H1 (cell line): ENCODE results near the gene GP1BB. TPM values are rescaled to one million over a fixed set of nuclear protein-coding genes. Genes with fewer than 3 reads are reported as not detected.
A peak's percentile ranks its signal among the peaks of the same experiment; 100 is the strongest.

Source experiments
- CTCF ChIA-PET: fragments of 300-600 bp; sonication (Branson Sonifier 250); formaldehyde crosslinking; loops from one replicate; lab custom pipeline; 2021; ENCODE audit not compliant: partially characterized antibody; lab: Charles Lee
- POLR2A ChIA-PET: fragments of 300-600 bp; sonication (Branson Sonifier 250); formaldehyde crosslinking; loops from one replicate; lab custom pipeline; 2021; ENCODE audit warnings: inconsistent platforms; ENCODE audit not compliant: partially characterized antibody; lab: Charles Lee
- DNase-seq, 2 experiments: peaks; one replicate each; pipeline versions ENCODE4 v3.0.0 to v3.0.0-alpha.2; 2010 to 2022; ENCODE audit warnings: low spot score in 2 of 2, low read depth in 1 of 2, mixed read lengths in 1 of 2
- FAIRE-seq: peaks from 2 replicates; lab custom pipeline; 2011; peaks lifted over from hg19 to GRCh38; lab: Jason Lieb, UNC
- H2AFZ ChIP-seq: 2 replicates; pipeline ENCODE4 v1.8.1; 2012; ENCODE audit warnings: low read length, inconsistent platforms
- H2AK5ac ChIP-seq: 2 replicates; pipeline ENCODE4 v1.6.1; 2013; ENCODE audit warnings: low read depth, low read length
- H2BK120ac ChIP-seq: replicated peaks from 2 replicates; pipeline ENCODE3; 2013; ENCODE audit warnings: low read depth, low read length, inconsistent platforms
- H2BK12ac ChIP-seq: 2 replicates; pipeline ENCODE4 v1.6.1; 2013; ENCODE audit warnings: low read depth, low read length
- H2BK15ac ChIP-seq: 2 replicates; pipeline ENCODE4 v1.6.1; 2013; ENCODE audit warnings: low read length
- H2BK20ac ChIP-seq: 2 replicates; pipeline ENCODE4 v1.6.1; 2013; ENCODE audit warnings: low read length
- H2BK5ac ChIP-seq: 2 replicates; pipeline ENCODE4 v1.6.1; 2013; ENCODE audit warnings: low read depth, low read length
- H3K14ac ChIP-seq: 2 replicates; pipeline ENCODE4 v1.6.1; 2013; ENCODE audit warnings: inconsistent platforms; ENCODE audit not compliant: insufficient read length
- H3K18ac ChIP-seq: 2 replicates; pipeline ENCODE4 v1.6.1; 2013; ENCODE audit warnings: low read length; ENCODE audit errors: extremely low read depth
- H3K23ac ChIP-seq: 2 replicates; pipeline ENCODE4 v1.6.1; 2013; ENCODE audit warnings: inconsistent platforms; ENCODE audit not compliant: insufficient read length
- H3K23me2 ChIP-seq: 2 replicates; pipeline ENCODE4 v1.6.1; 2013; ENCODE audit warnings: low read depth, low read length
- H3K27ac ChIP-seq: 2 replicates; pipeline ENCODE4 v1.6.1; 2011; ENCODE audit warnings: low read depth, low read length, inconsistent platforms
- H3K27me3 ChIP-seq, 4 experiments: replicated peaks in 1 of 4; 1 replicate in 1 of 4; 2 replicates in 3 of 4; pipeline versions ENCODE4 v1.6.1 to v1.8.1; 2011 to 2013; ENCODE audit warnings: low read length in 3 of 4, mild to moderate bottlenecking in 3 of 4, inconsistent platforms in 2 of 4, mixed read lengths in 2 of 4, moderate library complexity in 1 of 4; ENCODE audit not compliant: control insufficient read depth in 3 of 4, insufficient read depth in 3 of 4; ENCODE audit errors: extremely low read depth in 1 of 4
- H3K36me3 ChIP-seq, 4 experiments: 2 replicates each; pipeline versions ENCODE4 v1.6.1 to v1.8.1; 2011 to 2013; ENCODE audit warnings: mild to moderate bottlenecking in 4 of 4, low read length in 3 of 4, moderate library complexity in 2 of 4, control low read depth in 1 of 4, inconsistent platforms in 1 of 4; ENCODE audit not compliant: insufficient read depth in 4 of 4, control insufficient read depth in 2 of 4
- H3K4ac ChIP-seq: replicated peaks from 2 replicates; pipeline ENCODE3; 2013; ENCODE audit warnings: low read length, low read depth, mixed read lengths, inconsistent platforms; ENCODE audit not compliant: insufficient read length
- H3K4me1 ChIP-seq, 4 experiments: replicated peaks in 1 of 4; 1 replicate in 1 of 4; 2 replicates in 3 of 4; pipeline versions ENCODE4 v1.6.1 to v1.8.1; 2011 to 2013; ENCODE audit warnings: low read length in 3 of 4, inconsistent platforms in 2 of 4, mixed read lengths in 1 of 4; ENCODE audit not compliant: insufficient read depth in 4 of 4, control insufficient read depth in 3 of 4
- H3K4me2 ChIP-seq, 2 experiments: 2 replicates each; pipeline versions ENCODE4 v1.6.1 to v1.8.1; 2011 to 2013; ENCODE audit warnings: low read depth in 2 of 2, low read length in 2 of 2, control low read depth in 1 of 2, inconsistent platforms in 1 of 2, mild to moderate bottlenecking in 1 of 2; ENCODE audit not compliant: insufficient read depth in 1 of 2
- H3K4me3 ChIP-seq, 4 experiments: fragments of 200-600, 300-600 bp in 1 of 4; sonication (generic), shearing (Covaris generic), sonication (Bioruptor Twin) in 1 of 4; 2 replicates each; pipeline versions ENCODE4 v1.5.1 to v1.8.1; 2011 to 2016; ENCODE audit warnings: low read length in 4 of 4, low read depth in 3 of 4, control low read depth in 2 of 4, inconsistent platforms in 2 of 4, mild to moderate bottlenecking in 2 of 4, mixed read lengths in 1 of 4, moderate library complexity in 1 of 4; ENCODE audit not compliant: insufficient read depth in 2 of 4; ENCODE audit errors: extremely low read depth in 1 of 4
- H3K56ac ChIP-seq: replicated peaks from 2 replicates; pipeline ENCODE3; 2013; ENCODE audit warnings: low read depth, mild to moderate bottlenecking, mixed read lengths, low read length, inconsistent platforms; ENCODE audit not compliant: insufficient read length
- H3K79me1 ChIP-seq: 2 replicates; pipeline ENCODE4 v1.6.1; 2013; ENCODE audit warnings: low read depth, low read length, control low read depth
- H3K79me2 ChIP-seq, 2 experiments: 2 replicates each; pipeline versions ENCODE4 v1.6.1 to v1.8.1; 2012 to 2013; ENCODE audit warnings: low read length in 2 of 2, mild to moderate bottlenecking in 2 of 2, inconsistent platforms in 1 of 2; ENCODE audit not compliant: insufficient read depth in 2 of 2, control insufficient read depth in 1 of 2
- H3K9ac ChIP-seq, 4 experiments: replicated peaks in 1 of 4; 1 replicate in 1 of 4; 2 replicates in 3 of 4; pipeline versions ENCODE4 v1.6.1 to v1.8.1; 2011 to 2013; ENCODE audit warnings: low read depth in 3 of 4, low read length in 3 of 4, control low read depth in 2 of 4, mild to moderate bottlenecking in 2 of 4, moderate library complexity in 2 of 4, inconsistent platforms in 1 of 4; ENCODE audit errors: extremely low read depth in 1 of 4
- H3K9me3 ChIP-seq, 2 experiments: 2 replicates each; pipeline versions ENCODE4 v1.6.1 to v1.8.1; 2012 to 2013; ENCODE audit warnings: mild to moderate bottlenecking in 2 of 2, moderate library complexity in 2 of 2, control low read depth in 1 of 2, inconsistent platforms in 1 of 2, low read depth in 1 of 2, low read length in 1 of 2, mixed read lengths in 1 of 2; ENCODE audit not compliant: insufficient read depth in 2 of 2
- H4K20me1 ChIP-seq, 2 experiments: replicated peaks in 1 of 2; 2 replicates each; pipeline versions ENCODE3 to v1.8.1; 2011 to 2013; ENCODE audit warnings: inconsistent platforms in 2 of 2, low read length in 2 of 2, mild to moderate bottlenecking in 1 of 2; ENCODE audit not compliant: insufficient read depth in 2 of 2, control insufficient read depth in 1 of 2
- H4K5ac ChIP-seq: 2 replicates; pipeline ENCODE4 v1.6.1; 2013; ENCODE audit warnings: low read length, low read depth, mixed read lengths, inconsistent platforms; ENCODE audit not compliant: insufficient read length
- H4K8ac ChIP-seq: 2 replicates; pipeline ENCODE4 v1.8.0; 2013; ENCODE audit warnings: mild to moderate bottlenecking, moderate library complexity, low read length, inconsistent platforms; ENCODE audit not compliant: insufficient read depth; ENCODE audit errors: extremely low read depth
- H4K91ac ChIP-seq: replicated peaks from 2 replicates; pipeline ENCODE3; 2013; ENCODE audit warnings: low read length, mixed read lengths, inconsistent platforms; ENCODE audit not compliant: insufficient read length
- ASH2L ChIP-seq: fragments of 200-600, 300-600 bp; sonication (generic); IDR thresholded peaks from one replicate; pipeline ENCODE4 v1.7.1; 2017; ENCODE audit warnings: low read length
- CEBPB ChIP-seq: IDR thresholded peaks from 2 replicates; pipeline ENCODE4 v1.6.1; 2012; ENCODE audit warnings: low read depth, low read length
- E2F6 ChIP-seq: IDR thresholded peaks from 2 replicates; pipeline ENCODE4 v1.6.1; 2012; ENCODE audit warnings: inconsistent platforms
- GABPA ChIP-seq: IDR thresholded peaks from 2 replicates; pipeline ENCODE4 v1.6.1; 2011; ENCODE audit warnings: mild to moderate bottlenecking, low read length, moderate library complexity, borderline replicate concordance; ENCODE audit not compliant: insufficient read depth
- KDM1A ChIP-seq: fragments of 200-600, 300-600 bp; sonication (generic); IDR thresholded peaks from 2 replicates; pipeline ENCODE4 v1.7.1; 2016; ENCODE audit warnings: mild to moderate bottlenecking, low read length, borderline replicate concordance
- KDM4A ChIP-seq: IDR thresholded peaks from one replicate; pipeline ENCODE4 v1.7.1; 2012; ENCODE audit warnings: low read depth, mild to moderate bottlenecking, moderate library complexity, low read length, inconsistent platforms; ENCODE audit not compliant: severe bottlenecking
- MAFK ChIP-seq: IDR thresholded peaks from 2 replicates; pipeline ENCODE4 v1.6.1; 2012; ENCODE audit warnings: low read depth, mild to moderate bottlenecking, improper control_type of control experiment, low read length
- POLR2A ChIP-seq, 2 experiments: IDR thresholded peaks; 1 replicate in 1 of 2; 2 replicates in 1 of 2; pipeline ENCODE4 v1.6.1; 2011; ENCODE audit warnings: low read depth in 2 of 2, low read length in 2 of 2, mild to moderate bottlenecking in 2 of 2; ENCODE audit errors: control extremely low read depth in 1 of 2
- SIX5 ChIP-seq: IDR thresholded peaks from 2 replicates; pipeline ENCODE4 v1.6.1; 2011; ENCODE audit warnings: mild to moderate bottlenecking, low read depth, low read length
- SP2 ChIP-seq: IDR thresholded peaks from 2 replicates; pipeline ENCODE4 v1.6.1; 2012; ENCODE audit warnings: mild to moderate bottlenecking, low read length, inconsistent platforms
- TBP ChIP-seq: IDR thresholded peaks from 2 replicates; pipeline ENCODE4 v1.6.1; 2011; ENCODE audit warnings: low read depth, low read length, improper control_type of control experiment
- TEAD4 ChIP-seq: IDR thresholded peaks from 2 replicates; pipeline ENCODE4 v1.6.1; 2012; ENCODE audit warnings: low read depth, low read length, inconsistent platforms, mixed read lengths
- YY1 ChIP-seq: IDR thresholded peaks from 2 replicates; pipeline ENCODE4 v1.6.1; 2011; ENCODE audit warnings: low read depth, mild to moderate bottlenecking, low read length
- ZNF274 ChIP-seq: IDR thresholded peaks from 2 replicates; pipeline ENCODE4 v1.7.0; 2012; ENCODE audit warnings: low read length, borderline replicate concordance; ENCODE audit errors: extremely low read depth
- WGBS, 2 experiments: shearing (Covaris generic) in 1 of 2; methylation state at CpG; one replicate each; pipeline versions ENCODE4 v1.1.6 to v1.1.7; 2013 to 2015; ENCODE audit warnings: low lambda C conversion rate in 2 of 2, mixed read lengths in 2 of 2, inconsistent platforms in 1 of 2, low coverage in 1 of 2, missing lambda C conversion rate in 1 of 2; ENCODE audit not compliant: insufficient replicate concordance in 2 of 2, insufficient coverage in 1 of 2, insufficient read length in 1 of 2; ENCODE audit errors: extremely low coverage in 1 of 2, missing lambda C conversion rate in 1 of 2; 5-methylcytosine and 5-hydroxymethylcytosine counted together
- polyA plus RNA-seq, 7 experiments: library from polyadenylated mRNA; depleted of rRNA in 3 of 7; stranded (reverse) in 5 of 7; unstranded in 2 of 7; fragments of >200 nt in 5 of 7; fragments of 200-250 nt in 2 of 7; gene quantifications; 1 replicate in 5 of 7; 2 replicates in 1 of 7; 4 replicates in 1 of 7; pipeline versions ENCODE4 v1.2.1 to v1.2.3, GENCODE V29; 2011 to 2013; ENCODE audit warnings: missing spikeins in 2 of 7, mixed read lengths in 2 of 7
- total RNA-seq: library from RNA; stranded (reverse); fragmentation: NEBNext Ultra II Directional; extraction: Animal tissue kit (Norgen Biotek cat#: 25700); gene quantifications from 2 replicates; pipeline ENCODE4 v1.2.1, GENCODE V29; 2021

Gene GP1BB
- total and polyA plus RNA-seq, 2 of the 8 experiments (the other 6 are each of a cell fraction or from before 2014, with no cell fraction given) = 0.36 TPM; not detected in 1

- Histone ChIP-seq H3K23me2 (no peaks in the 10 kb centered on the region), H3K79me2 (no peaks in the 10 kb centered on the region), H3K4me3 (no peak overlapping the region), H2BK20ac (peak overlapping the region; percentile 72; the same call in 1 of the 2 replicates), H2BK15ac (0 out of 2 replicates have a peak overlapping the region, but pooled peaks have one; percentile 53), H3K9me3 (no peaks in the 10 kb centered on the region), H3K79me1 (no peaks in the 10 kb centered on the region), H2AFZ (no peak overlapping the region), H2AK5ac (0 out of 2 replicates have a peak overlapping the region, but pooled peaks have one; percentile 39), H3K27me3 (no peaks in the 10 kb centered on the region; a peak in 2 of 7 replicates), H3K18ac (no peak overlapping the region; the same call in 1 of the 2 replicates), H3K56ac (no peak overlapping the region), H3K23ac (no peak overlapping the region), H4K20me1 (no peaks in the 10 kb centered on the region), H4K8ac (no peak overlapping the region), H2BK5ac (no peak overlapping the region), H3K4ac (no peak overlapping the region), H3K9ac (no peak overlapping the region), H3K27ac (no peak overlapping the region), H3K4me2 (no peak overlapping the region), H3K4me1 (peaks cover 0 to 3% (median 0%) of the 10 kb centered on the region in 4 experiments; a peak in 3 of 7 replicates), H4K5ac (no peak overlapping the region), H4K91ac (no peak overlapping the region), H2BK120ac (no peak overlapping the region), H3K14ac (no peak overlapping the region), H3K36me3 (no peaks in the 10 kb centered on the region), H2BK12ac (no peak overlapping the region)
- CTCF ChIA-PET = interaction anchor here (0.6 to 8.2 kb wide), 35 partner anchors 10 to 743 kb away, joined by 3 to 76 read pairs (median 5); partner anchors contain the start of gene GP1BB
- 92% methylated on average over 13 of the region's 16 CpGs; no CpG with 5 or more reads in 1 of the 2 experiments for WGBS, 2 experiments
- FAIRE-seq (no peak), DNase-seq (no peak)
- POLR2A ChIA-PET = interaction anchor here (0.7 to 1.8 kb wide), 3 partner anchors 11 to 38 kb away, joined by 3 to 7 read pairs (median 4); no protein-coding TSS in a partner anchor
- no peak for TF ChIP-seq POLR2A (IDR thresholded peaks at IDR 0.05; ENCODE audit: control extremely low read depth in 1 of 2, low read depth in 2 of 2, low read length in 2 of 2)
- no peak for TF ChIP-seq KDM1A
- TF ChIP-seq SIX5 = no peak
- TF ChIP-seq TEAD4 = no peak
- TF ChIP-seq ASH2L = no peak
- TF ChIP-seq GABPA = no peak
- TF ChIP-seq TBP = no peak
- TF ChIP-seq MAFK = no peak
- no peak for TF ChIP-seq KDM4A
- TF ChIP-seq YY1 = no peak
- TF ChIP-seq CEBPB = no peak
- TF ChIP-seq SP2 = no peak
- no peak for TF ChIP-seq E2F6
- no peak for TF ChIP-seq ZNF274
Observed at GRCh38 chr22:19680287-19680881, 43.0 kb upstream of the GP1BB start.
